ENCODE data around the gene TSEN34. TPM values are rescaled to one million over a fixed set of nuclear protein-coding genes. Genes with fewer than 3 reads are reported as not detected.

Gene TSEN34
- total and polyA plus RNA-seq, 2 experiments from 2014 or later, result 66.9 to 100.0 TPM

DNA sequence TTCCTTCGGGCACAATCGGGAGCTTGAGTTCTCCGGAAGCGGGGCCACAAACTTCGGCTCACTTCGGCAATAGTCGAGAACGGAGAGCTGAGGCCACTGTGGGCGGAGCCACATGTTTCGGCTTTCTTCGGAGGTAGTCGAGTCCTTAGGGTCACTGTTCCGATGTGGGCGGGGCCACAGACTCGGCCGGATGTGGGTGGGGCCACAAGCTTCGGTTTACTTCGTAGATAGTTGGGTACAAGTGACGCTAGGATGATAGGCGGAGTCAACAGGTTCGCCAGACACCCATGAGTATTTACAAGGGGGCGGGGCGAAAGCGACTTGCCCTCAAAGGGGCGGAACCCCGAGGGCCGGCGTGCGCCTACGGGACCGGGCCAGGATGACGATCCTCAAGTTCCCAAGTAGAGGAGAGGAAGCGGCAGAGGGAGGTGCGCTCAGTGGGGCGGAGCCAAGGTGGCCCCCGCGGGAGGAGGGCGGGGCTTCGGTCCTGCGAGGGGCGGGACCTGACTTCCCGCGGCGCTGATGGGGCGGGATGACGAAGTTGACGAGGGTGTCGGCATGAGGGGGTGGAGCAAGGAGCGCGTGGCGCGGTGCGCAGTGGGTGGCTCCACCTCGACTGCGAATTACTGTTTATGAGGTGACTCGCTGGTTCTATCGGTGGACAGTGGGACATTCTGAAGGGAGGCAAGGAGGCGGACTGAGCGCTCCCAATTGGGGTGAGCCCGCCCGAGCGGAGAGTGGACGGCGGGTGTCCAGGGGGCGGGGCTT is 1.2 kb upstream of the TSEN34 start:
- no peaks in the 10 kb centered on the region for H3K27me3 ChIP-seq
- H3K4me2 ChIP-seq, result peak overlapping the region; percentile 52
- no peaks in the 10 kb centered on the region for H4K20me1 ChIP-seq (ENCODE audit: insufficient read depth, poor library complexity, severe bottlenecking)
- no peaks in the 10 kb centered on the region for H3K9me2 ChIP-seq (replicated peaks; ENCODE audit: insufficient read depth)
- no peak overlapping the region for H3K4me3 ChIP-seq
- H3K9me3 ChIP-seq (ENCODE audit: low read depth), result no peaks in the 10 kb centered on the region
- peaks cover 43% of the 10 kb centered on the region for H3K79me2 ChIP-seq
- TF ChIP-seq, protein P1, sequence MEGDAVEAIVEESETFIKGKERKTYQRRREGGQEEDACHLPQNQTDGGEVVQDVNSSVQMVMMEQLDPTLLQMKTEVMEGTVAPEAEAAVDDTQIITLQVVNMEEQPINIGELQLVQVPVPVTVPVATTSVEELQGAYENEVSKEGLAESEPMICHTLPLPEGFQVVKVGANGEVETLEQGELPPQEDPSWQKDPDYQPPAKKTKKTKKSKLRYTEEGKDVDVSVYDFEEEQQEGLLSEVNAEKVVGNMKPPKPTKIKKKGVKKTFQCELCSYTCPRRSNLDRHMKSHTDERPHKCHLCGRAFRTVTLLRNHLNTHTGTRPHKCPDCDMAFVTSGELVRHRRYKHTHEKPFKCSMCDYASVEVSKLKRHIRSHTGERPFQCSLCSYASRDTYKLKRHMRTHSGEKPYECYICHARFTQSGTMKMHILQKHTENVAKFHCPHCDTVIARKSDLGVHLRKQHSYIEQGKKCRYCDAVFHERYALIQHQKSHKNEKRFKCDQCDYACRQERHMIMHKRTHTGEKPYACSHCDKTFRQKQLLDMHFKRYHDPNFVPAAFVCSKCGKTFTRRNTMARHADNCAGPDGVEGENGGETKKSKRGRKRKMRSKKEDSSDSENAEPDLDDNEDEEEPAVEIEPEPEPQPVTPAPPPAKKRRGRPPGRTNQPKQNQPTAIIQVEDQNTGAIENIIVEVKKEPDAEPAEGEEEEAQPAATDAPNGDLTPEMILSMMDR (IDR thresholded peaks at IDR 0.05; ENCODE audit: poor library complexity), result no peak
- TF ChIP-seq EZH2 (IDR thresholded peaks at IDR 0.05; ENCODE audit: borderline replicate concordance) (no peak), EZH2phosphoT487 (IDR thresholded peaks at IDR 0.05; ENCODE audit: low read depth, severe bottlenecking, unreplicated experiment) (no peak)
- no peak overlapping the region for H2AFZ ChIP-seq
- no peaks in the 10 kb centered on the region for H3K36me3 ChIP-seq (replicated peaks; ENCODE audit: insufficient read depth, low read depth)
- H3K27ac ChIP-seq, result peak overlapping the region; percentile 92
- WGBS (ENCODE audit: low lambda C conversion rate, missing lambda C conversion rate), result 2% methylated on average over 45 of the region's 65 CpGs
- peaks cover 10% of the 10 kb centered on the region for H3K4me1 ChIP-seq (ENCODE audit: insufficient read depth)
- DNase-seq (ENCODE audit: low spot score), result peak; percentile 100

DNA sequence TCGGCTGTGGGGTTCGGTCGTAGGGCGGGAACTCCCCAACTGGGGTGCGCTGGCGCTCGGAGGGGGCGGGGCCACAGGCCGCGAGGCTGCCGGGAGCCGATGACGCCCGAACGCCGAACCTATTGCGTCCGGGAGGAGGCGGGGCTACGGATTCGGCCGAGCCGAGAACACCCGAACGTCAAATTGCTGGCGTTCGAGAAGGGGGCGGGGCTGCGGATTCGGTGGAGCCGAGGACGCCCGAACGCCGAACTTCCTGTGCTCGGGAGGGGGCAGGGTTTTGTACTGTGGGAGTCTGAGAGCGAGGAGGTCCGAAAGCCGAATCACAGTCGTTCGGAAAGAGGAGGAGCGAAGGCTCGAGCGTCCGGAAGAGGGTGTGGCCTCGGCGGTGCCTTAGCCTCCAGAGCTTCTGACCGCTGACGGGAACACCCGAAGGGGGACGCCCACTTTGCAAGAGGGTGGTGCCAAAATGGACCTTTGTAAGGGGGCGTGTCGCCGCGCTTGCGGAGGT is 551 bp upstream of the TSEN34 start:
- Histone ChIP-seq H3K27ac (peak overlapping the region; percentile 92), H3K9me3 (ENCODE audit: low read depth) (no peaks in the 10 kb centered on the region), H3K4me3 (peak overlapping the region; percentile 47), H3K27me3 (no peaks in the 10 kb centered on the region), H3K79me2 (peaks cover 43% of the 10 kb centered on the region), H3K36me3 (replicated peaks; ENCODE audit: insufficient read depth, low read depth) (no peaks in the 10 kb centered on the region), H2AFZ (peak overlapping the region; percentile 46), H4K20me1 (ENCODE audit: insufficient read depth, poor library complexity, severe bottlenecking) (no peaks in the 10 kb centered on the region), H3K4me1 (ENCODE audit: insufficient read depth) (peaks cover 10% of the 10 kb centered on the region), H3K9me2 (replicated peaks; ENCODE audit: insufficient read depth) (no peaks in the 10 kb centered on the region), H3K4me2 (peak overlapping the region; percentile 93)
- TF ChIP-seq, protein P1 (IDR thresholded peaks at IDR 0.05; ENCODE audit: poor library complexity), result no peak
- TF ChIP-seq EZH2 (IDR thresholded peaks at IDR 0.05; ENCODE audit: borderline replicate concordance) (no peak), EZH2phosphoT487 (IDR thresholded peaks at IDR 0.05; ENCODE audit: low read depth, severe bottlenecking, unreplicated experiment) (no peak)
- DNase-seq (ENCODE audit: low spot score), result peak; percentile 100
- WGBS (ENCODE audit: low lambda C conversion rate, missing lambda C conversion rate), result 1% methylated on average over 48 of the region's 56 CpGs

- no peak overlapping the region for H2AFZ ChIP-seq
- peak overlapping the region; percentile 93 for H3K4me2 ChIP-seq
Measured at GRCh38 chr19:54191811-54192453, 824 bp downstream of the TSEN34 start.

More at GRCh38 chr19:54191811-54192453, 824 bp downstream of the TSEN34 start:
- WGBS (ENCODE audit: low lambda C conversion rate, missing lambda C conversion rate), result 64% methylated on average over 19 of the region's 19 CpGs
- Histone ChIP-seq H3K27ac (peak overlapping the region; percentile 92), H3K4me1 (ENCODE audit: insufficient read depth) (peaks cover 10% of the 10 kb centered on the region), H3K36me3 (replicated peaks; ENCODE audit: insufficient read depth, low read depth) (no peaks in the 10 kb centered on the region), H3K79me2 (peaks cover 39% of the 10 kb centered on the region), H3K9me3 (ENCODE audit: low read depth) (no peaks in the 10 kb centered on the region), H3K4me3 (peak overlapping the region; percentile 47), H3K9me2 (replicated peaks; ENCODE audit: insufficient read depth) (no peaks in the 10 kb centered on the region), H4K20me1 (ENCODE audit: insufficient read depth, poor library complexity, severe bottlenecking) (no peaks in the 10 kb centered on the region), H3K27me3 (no peaks in the 10 kb centered on the region)
- DNase-seq (ENCODE audit: low spot score), result no peak
- TF ChIP-seq EZH2 (IDR thresholded peaks at IDR 0.05; ENCODE audit: borderline replicate concordance) (no peak), EZH2phosphoT487 (IDR thresholded peaks at IDR 0.05; ENCODE audit: low read depth, severe bottlenecking, unreplicated experiment) (no peak)
- TF ChIP-seq, protein P1 (IDR thresholded peaks at IDR 0.05; ENCODE audit: poor library complexity), result no peak

Data from hepatocyte (in vitro differentiated cells).